Liver (tissue), 3 donors: ENCODE measurements around the gene USH2A.

Experiments used
- ATF3 ChIP-seq: IDR thresholded peaks from 2 replicates; pipeline ENCODE4 v1.6.1; 2016; ENCODE audit warnings: antibody characterized with exemption
- EGR1 ChIP-seq, 2 donors: IDR thresholded peaks; 2 replicates each; pipeline ENCODE4 v1.6.1; 2016 to 2018; ENCODE audit warnings: antibody characterized with exemption in 2 of 2, low read depth in 2 of 2
- FOXA1 ChIP-seq: IDR thresholded peaks from 2 replicates; pipeline ENCODE4 v1.6.1; 2016; ENCODE audit warnings: antibody characterized with exemption
- HNF4A ChIP-seq, 2 donors: conservative IDR thresholded peaks; 2 replicates each; pipeline ENCODE4 v1.6.1; 2016; ENCODE audit warnings: antibody characterized with exemption in 2 of 2, mild to moderate bottlenecking in 2 of 2
- HNF4G ChIP-seq: IDR thresholded peaks from 2 replicates; pipeline ENCODE4 v1.6.1; 2016; ENCODE audit warnings: antibody characterized with exemption
- RAD21 ChIP-seq, 2 donors: IDR thresholded peaks; 2 replicates each; pipeline ENCODE4 v1.6.1; 2016; ENCODE audit warnings: antibody characterized with exemption in 2 of 2, mild to moderate bottlenecking in 2 of 2
- RXRA ChIP-seq, 2 donors: IDR thresholded peaks; 2 replicates each; pipeline ENCODE4 v1.6.1; 2017 to 2018; ENCODE audit warnings: antibody characterized with exemption in 2 of 2, mild to moderate bottlenecking in 1 of 2
- SP1 ChIP-seq: IDR thresholded peaks from 2 replicates; pipeline ENCODE4 v1.6.1; 2018; ENCODE audit warnings: antibody characterized with exemption, mild to moderate bottlenecking
- TAF1 ChIP-seq: conservative IDR thresholded peaks from 2 replicates; pipeline ENCODE4 v1.6.1; 2016; ENCODE audit warnings: antibody characterized with exemption, mild to moderate bottlenecking
- YY1 ChIP-seq: IDR thresholded peaks from 2 replicates; pipeline ENCODE4 v1.6.1; 2016; ENCODE audit warnings: antibody characterized with exemption, mild to moderate bottlenecking
- ZBTB33 ChIP-seq: IDR thresholded peaks from 2 replicates; pipeline ENCODE4 v1.6.1; 2016; ENCODE audit warnings: antibody characterized with exemption
- TF ChIP-seq, protein P1 (sequence below): fragments of 150-350 bp; IDR thresholded peaks from 2 replicates; pipeline ENCODE4 v1.5.1; 2017; ENCODE audit warnings: improper control_type of control experiment, low read depth, low read length; ENCODE audit not compliant: missing input control
- TF ChIP-seq, protein P2 (sequence below): IDR thresholded peaks from 2 replicates; pipeline ENCODE4 v1.6.1; 2016; ENCODE audit warnings: antibody characterized with exemption, mild to moderate bottlenecking
- TF ChIP-seq, protein P3 (sequence below): IDR thresholded peaks from 2 replicates; pipeline ENCODE4 v1.6.1; 2016; ENCODE audit warnings: antibody characterized with exemption
- donor health status: healthy.
- donor health status: healthy.

- TF ChIP-seq, protein P1, sequence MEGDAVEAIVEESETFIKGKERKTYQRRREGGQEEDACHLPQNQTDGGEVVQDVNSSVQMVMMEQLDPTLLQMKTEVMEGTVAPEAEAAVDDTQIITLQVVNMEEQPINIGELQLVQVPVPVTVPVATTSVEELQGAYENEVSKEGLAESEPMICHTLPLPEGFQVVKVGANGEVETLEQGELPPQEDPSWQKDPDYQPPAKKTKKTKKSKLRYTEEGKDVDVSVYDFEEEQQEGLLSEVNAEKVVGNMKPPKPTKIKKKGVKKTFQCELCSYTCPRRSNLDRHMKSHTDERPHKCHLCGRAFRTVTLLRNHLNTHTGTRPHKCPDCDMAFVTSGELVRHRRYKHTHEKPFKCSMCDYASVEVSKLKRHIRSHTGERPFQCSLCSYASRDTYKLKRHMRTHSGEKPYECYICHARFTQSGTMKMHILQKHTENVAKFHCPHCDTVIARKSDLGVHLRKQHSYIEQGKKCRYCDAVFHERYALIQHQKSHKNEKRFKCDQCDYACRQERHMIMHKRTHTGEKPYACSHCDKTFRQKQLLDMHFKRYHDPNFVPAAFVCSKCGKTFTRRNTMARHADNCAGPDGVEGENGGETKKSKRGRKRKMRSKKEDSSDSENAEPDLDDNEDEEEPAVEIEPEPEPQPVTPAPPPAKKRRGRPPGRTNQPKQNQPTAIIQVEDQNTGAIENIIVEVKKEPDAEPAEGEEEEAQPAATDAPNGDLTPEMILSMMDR = no peak
- TF ChIP-seq HNF4G (no peak), FOXA1 (no peak), EGR1 (IDR thresholded peaks at IDR 0.05; ENCODE audit: low read depth in 2 of 2) (no peak), ZBTB33 (no peak), YY1 (no peak), TAF1 (no peak), RXRA (IDR thresholded peaks at IDR 0.05) (no peak), HNF4A (conservative IDR thresholded peaks at IDR 0.05) (no peak), RAD21 (IDR thresholded peaks at IDR 0.05) (no peak), ATF3 (no peak), SP1 (no peak)
- TF ChIP-seq, protein P2, sequence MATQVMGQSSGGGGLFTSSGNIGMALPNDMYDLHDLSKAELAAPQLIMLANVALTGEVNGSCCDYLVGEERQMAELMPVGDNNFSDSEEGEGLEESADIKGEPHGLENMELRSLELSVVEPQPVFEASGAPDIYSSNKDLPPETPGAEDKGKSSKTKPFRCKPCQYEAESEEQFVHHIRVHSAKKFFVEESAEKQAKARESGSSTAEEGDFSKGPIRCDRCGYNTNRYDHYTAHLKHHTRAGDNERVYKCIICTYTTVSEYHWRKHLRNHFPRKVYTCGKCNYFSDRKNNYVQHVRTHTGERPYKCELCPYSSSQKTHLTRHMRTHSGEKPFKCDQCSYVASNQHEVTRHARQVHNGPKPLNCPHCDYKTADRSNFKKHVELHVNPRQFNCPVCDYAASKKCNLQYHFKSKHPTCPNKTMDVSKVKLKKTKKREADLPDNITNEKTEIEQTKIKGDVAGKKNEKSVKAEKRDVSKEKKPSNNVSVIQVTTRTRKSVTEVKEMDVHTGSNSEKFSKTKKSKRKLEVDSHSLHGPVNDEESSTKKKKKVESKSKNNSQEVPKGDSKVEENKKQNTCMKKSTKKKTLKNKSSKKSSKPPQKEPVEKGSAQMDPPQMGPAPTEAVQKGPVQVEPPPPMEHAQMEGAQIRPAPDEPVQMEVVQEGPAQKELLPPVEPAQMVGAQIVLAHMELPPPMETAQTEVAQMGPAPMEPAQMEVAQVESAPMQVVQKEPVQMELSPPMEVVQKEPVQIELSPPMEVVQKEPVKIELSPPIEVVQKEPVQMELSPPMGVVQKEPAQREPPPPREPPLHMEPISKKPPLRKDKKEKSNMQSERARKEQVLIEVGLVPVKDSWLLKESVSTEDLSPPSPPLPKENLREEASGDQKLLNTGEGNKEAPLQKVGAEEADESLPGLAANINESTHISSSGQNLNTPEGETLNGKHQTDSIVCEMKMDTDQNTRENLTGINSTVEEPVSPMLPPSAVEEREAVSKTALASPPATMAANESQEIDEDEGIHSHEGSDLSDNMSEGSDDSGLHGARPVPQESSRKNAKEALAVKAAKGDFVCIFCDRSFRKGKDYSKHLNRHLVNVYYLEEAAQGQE = no peak
- TF ChIP-seq, protein P3, sequence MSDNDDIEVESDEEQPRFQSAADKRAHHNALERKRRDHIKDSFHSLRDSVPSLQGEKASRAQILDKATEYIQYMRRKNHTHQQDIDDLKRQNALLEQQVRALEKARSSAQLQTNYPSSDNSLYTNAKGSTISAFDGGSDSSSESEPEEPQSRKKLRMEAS = no peak
Measured at GRCh38 chr1:215911406-215911968, 511.8 kb downstream of the USH2A start.
